ENCODE results near the gene TBC1D25. TPM values are rescaled to one million over a fixed set of nuclear protein-coding genes. Genes with fewer than 3 reads are reported as not detected.

The TBC1D25 gene, protein sequence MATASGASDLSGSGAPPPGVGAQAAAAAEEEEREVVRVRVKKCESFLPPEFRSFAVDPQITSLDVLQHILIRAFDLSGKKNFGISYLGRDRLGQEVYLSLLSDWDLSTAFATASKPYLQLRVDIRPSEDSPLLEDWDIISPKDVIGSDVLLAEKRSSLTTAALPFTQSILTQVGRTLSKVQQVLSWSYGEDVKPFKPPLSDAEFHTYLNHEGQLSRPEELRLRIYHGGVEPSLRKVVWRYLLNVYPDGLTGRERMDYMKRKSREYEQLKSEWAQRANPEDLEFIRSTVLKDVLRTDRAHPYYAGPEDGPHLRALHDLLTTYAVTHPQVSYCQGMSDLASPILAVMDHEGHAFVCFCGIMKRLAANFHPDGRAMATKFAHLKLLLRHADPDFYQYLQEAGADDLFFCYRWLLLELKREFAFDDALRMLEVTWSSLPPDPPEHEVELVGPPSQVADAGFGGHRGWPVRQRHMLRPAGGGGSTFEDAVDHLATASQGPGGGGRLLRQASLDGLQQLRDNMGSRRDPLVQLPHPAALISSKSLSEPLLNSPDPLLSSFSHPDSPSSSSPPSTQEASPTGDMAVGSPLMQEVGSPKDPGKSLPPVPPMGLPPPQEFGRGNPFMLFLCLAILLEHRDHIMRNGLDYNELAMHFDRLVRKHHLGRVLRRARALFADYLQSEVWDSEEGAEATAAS
- 6.1 and 11.9 TPM in 2 replicates for total RNA-seq

DNA sequence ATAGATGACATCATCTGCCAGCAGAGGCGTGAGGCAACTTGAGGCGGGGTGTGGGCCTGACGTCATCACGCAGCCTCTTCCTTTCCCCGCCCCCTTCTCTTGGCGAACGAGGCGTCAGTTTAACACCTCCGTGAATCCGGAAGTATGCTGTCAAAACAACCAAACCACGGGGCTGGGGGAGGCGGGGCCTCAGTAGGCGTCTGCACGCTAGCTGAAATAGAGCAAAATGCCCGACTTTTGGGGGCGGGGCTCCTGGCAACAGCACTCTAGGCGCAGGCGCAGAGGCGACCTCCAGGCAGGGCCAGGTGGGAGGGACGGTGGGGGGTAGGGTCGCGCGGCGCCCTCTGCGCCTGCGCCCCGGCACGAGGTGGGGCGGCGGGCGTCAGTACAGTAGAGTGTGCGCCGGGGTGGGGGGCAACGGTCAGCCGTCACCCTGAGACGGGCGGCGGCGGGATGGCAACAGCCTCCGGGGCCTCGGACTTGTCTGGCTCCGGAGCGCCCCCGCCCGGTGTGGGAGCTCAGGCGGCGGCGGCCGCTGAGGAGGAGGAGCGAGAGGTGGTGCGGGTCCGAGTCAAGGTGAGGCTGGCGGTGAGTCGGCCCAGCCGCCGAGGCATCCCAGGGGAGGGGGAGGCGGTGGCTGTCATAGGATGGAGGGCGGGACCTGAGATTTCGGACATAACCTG is at the start of gene TBC1D25:
TSS of gene TBC1D25 (plus strand) at position 370 of the 683 bp plus-strand sequence. CDS start at position 454, 84 bp downstream.
- peak; percentile 93 for DNase-seq (ENCODE audit: low read depth)

DNA sequence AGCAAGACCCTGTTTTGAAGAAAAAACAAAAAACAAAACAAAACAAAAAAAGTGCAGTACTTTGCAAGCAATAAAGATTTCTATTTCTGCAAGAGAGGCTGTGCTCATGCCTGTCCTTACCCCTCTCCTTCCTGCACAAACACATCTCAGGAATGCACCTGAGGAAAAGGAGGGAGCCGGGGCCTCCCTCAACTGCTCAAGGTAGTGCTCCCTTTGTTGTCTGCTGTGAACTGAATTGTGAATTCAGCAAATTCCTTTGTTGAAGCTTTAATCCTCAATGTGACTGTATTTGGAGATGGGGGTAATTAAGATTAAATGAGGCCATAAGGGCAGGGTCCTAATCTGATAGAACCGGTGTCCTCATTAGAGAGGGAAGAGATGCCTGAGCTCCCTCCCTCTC is 49.6 kb upstream of the TBC1D25 start:
- DNase-seq (ENCODE audit: low read depth): no peak

DNA sequence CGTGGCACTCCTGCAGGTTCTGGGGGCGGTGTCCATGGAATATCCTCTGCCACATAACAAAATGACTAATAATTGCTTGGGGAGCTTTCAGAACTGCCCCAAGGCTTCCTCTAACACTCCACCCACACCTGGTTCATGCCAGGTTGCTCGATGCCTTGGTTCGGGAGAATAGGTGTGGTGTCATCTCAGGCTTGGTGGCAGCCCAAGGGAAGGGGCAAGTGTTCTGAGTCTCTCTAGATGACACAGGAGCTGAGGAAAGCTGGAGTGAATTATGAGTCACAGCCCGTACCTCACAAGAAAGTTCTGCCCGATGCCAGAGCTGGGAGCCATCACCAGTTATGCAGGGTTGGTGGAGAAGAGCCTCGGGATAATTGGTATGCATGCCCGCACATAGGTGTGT is 48.9 kb upstream of the TBC1D25 start:
- DNase-seq (ENCODE audit: low read depth): peak; percentile 36

DNA sequence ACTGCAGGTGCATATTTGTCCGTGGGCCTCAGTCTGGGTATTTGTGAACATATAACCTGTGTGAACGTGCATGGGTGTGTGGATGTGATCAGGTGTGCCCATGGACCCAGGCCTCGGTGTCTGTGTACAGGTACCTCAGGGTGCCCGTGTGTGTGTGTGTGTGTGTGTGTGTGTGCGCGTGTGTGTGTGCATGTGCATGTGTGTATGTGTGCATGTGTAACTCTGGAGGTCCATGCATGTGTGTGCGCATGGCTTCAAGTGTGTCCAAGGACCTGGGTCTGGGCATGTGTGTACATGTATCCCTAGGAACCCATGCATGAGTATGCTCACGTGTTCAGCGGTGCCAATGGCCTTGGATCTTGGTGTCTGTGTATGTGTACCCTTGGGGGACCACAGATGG is 47.7 kb upstream of the TBC1D25 start:
- DNase-seq (ENCODE audit: low read depth): no peak

DNA sequence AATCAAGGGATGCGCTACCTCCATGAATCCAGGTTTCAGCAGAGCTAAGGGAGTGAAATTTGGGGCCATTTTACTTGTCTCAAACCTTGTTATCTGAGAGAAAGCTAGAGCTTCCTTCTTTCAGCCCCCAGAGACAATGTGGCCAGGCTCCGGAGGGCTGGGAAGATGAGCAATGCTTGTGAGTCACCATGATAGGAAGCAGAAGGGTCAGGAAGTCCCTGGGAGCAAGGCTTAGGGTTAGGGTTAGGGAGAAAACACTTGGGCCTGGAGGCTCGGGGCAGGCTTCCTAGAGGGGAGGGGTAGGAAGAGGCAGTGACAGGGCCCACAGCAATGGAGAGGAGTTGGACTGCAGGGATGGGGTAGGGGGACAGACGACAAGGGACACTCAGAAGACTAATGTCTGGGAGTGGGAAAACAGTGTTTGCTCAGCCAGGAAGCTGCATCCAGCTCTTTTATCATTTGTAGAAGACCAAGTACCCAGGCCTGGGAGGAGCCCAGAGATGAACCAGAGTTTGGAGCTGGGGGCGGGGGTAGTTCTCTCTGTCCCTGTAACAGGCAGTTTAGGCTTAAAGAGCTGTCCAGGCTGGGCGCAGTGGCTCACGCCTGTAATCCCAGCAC is 47.1 kb upstream of the TBC1D25 start:
- DNase-seq (ENCODE audit: low read depth): no peak

DNA sequence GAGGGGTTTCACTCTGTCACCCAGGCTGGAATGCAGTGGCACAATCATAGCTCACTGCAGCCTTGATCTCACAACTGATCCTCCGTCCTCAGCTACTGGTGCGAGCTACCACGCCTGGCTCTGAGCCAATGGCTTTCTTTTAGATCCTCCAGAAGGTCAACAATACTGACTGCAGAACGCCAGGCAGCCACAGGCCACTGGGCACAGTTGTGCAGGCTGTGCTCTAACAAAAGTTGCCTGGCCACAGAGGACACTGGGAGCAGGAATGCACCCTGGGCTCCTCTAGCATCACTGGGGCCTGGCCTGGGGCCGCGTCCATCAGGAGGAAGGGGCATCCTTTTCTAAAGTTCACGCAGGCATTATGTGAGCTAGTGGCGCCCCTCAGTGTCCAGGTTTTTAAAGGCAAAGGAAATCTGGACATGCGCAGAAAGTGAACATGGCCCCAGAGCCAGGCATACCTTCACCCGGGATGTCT is 45.6 kb upstream of the TBC1D25 start:
- peak; percentile 44 for DNase-seq (ENCODE audit: low read depth)

DNA sequence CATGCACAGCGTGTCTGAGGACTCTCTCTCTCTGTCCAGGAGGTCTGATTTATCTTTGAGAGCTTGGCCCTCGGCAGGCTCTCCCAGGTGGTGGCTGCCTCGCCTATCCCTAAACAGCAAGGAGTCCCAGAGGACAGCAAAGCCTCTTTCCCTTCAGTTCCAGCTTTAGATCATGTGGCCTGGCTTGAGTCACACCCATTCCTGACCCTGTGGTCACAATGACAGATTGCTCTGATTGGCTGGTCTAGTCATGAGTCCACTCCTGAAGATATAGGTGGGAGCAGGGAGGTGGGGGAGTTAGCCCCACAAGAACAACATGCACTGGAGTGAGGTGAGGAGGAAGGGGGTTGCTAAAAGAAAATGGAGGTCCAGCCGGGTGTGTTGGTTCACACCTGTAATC is 42.9 kb upstream of the TBC1D25 start:
- DNase-seq (ENCODE audit: low read depth): no peak

DNA sequence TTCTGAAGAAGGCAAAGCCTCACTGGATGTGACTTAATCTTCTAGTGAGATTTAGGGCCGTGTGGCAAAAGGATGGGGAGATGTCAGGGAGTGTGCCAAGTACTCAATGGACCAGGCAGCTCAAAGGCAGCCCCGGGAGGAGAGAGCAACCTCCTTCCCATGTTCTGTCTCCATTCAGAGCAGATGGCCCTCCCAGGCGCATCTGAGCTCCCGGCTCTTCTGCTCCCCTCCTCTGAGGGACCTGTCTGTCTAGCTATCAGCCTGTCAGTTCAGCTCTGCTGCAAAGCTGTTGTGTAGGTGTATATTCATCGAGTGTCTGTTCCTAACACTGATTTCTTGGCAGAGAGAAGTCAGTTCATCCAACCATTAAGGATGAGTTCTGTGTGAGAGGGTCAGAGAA is 41.6 kb upstream of the TBC1D25 start:
- DNase-seq (ENCODE audit: low read depth): no peak

DNA sequence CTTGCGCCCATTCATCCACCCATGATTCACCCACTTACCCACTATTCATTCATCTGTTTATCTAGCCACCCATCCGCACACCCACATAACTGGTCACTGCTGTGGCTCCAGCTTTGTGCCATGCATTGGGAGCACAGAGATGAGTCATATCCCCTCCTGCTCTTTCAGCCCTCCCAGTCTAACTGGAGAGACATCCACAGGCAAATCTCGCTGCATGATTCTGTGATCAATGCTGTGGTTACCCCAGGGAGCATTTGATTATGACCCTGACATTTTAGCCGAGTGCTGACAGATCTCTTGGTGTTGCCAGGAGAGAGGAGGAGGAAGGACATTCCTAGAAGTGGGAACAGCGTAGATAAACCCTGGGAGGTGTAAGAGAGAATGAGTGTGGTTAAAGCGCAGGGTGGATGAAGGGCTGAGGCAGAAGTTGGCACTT is 41.1 kb upstream of the TBC1D25 start:
- DNase-seq (ENCODE audit: low read depth): peak; percentile 93

DNA sequence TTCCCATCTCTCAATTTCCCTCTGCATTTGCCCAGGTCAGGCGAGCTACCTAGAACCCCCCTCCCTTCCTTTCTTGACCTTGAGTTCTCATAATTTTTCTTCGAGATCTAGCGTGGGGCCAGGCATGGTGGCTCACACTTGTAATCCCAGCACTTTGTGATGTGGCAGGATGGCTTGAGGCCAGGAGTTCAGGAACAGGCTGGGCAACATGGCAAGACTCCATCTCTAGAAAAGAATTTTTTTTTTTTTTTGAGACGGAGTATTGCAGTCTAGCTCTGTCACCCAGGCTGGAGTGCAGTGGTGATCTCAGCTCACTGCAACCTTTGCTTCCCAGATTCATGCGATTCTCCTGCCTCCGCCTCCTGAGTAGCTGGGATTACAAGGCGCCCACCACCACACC is 35.3 kb upstream of the TBC1D25 start:
- no peak for DNase-seq (ENCODE audit: low read depth)

DNA sequence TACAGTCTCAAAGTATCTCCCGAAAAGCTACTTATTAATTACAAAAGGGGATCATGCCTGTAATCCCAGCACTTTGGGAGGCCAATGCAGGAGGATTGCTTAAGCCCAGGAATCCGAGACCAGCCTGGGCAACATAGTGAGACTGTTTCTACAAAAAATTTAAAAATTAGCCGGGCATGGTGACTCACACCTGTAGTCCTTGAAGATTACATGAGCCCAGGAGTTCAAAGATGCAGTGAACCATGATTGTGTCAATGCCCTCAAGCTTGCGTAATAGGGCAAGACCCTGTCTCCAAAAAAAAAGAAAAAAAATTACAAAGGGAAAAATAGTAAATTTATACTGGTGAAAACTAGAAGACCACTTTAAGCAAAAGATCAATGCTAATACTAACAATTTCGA is 34.0 kb upstream of the TBC1D25 start:
- peak; percentile 69 for DNase-seq (ENCODE audit: low read depth)

DNA sequence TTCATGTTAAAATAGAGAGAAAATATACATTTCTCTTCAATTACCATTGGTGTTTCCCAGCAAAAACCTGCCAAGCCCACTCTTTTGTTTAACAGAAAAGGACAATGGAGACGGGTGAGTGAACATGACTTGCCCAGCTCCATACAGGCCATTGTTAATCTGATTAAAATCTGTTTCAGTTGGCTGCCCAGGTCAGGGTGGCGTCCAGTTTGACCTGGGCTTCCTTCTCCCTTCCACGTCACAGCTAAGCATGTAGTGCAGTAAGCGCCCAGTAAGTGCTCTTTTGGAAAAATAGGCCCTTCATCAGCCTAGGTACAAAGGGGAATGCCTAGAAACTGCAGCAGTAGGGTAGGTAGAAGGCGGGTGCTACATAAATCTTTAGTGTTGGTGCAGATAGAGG is 32.3 kb upstream of the TBC1D25 start:
- no peak for DNase-seq (ENCODE audit: low read depth)

DNA sequence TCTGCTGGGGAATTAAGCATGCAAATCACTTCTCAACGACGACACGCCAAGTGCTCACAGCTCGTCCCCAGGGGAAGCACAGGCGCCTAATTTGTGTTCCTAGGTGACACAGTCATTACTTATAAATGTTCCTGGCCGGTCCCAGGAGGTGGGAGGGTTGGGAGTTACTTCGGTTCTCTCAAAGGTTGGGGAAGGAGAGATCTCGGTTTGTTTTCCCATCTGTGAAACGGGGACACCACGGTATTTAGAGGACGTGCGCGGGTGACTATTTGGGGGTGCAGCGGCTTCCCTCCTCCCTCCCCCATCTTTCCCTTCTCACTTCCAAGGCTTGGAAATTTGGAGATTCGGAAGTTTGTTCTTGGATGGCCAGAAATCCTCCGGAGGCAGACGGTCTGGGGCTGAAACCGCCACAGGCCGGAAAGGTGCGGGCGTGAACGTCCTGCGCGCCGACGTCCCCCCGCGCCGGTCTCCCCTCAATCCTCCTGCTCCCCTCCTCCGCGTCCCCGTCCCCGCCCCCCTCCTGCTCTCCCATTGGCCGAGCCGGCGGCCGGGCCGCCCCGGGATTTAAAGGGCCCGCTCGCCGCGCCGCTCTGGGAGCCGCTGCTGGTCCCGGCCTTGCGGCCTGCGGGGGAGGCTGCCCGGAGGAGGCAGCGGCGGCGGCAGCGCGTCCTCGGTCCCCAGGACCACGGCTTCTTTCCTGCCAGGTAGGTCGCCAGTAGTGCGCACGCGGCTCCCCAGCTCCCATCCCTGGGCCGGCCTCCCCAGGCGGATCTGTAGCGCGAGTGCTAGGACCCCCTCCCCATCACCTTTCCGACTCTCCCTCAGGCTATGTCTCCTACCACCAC is 30.9 kb upstream of the TBC1D25 start, which contains the start of gene PORCN:
TSS of gene PORCN (plus strand) at position 593 of the 845 bp plus-strand sequence. CDS start 829 bp downstream, outside the sequence.
- peak; percentile 31 for DNase-seq (ENCODE audit: low read depth)

DNA sequence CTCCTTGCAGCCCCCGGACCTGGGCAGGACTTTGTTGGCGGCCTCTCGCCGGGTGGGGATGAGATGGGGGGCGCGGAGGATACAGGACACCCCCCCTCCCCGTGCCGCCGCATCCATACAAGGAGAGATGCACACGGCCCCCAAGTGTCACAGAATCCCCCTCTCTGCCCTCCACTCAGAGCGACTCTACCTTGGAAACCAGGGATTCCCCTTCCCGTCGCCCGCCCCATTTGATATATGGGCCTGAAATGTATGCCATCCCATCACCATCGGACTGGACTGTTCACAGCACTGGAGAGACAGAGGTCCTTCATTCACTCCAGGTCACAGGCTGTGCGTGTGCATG is 30.3 kb upstream of the TBC1D25 start:
- no peak for DNase-seq (ENCODE audit: low read depth)

DNA sequence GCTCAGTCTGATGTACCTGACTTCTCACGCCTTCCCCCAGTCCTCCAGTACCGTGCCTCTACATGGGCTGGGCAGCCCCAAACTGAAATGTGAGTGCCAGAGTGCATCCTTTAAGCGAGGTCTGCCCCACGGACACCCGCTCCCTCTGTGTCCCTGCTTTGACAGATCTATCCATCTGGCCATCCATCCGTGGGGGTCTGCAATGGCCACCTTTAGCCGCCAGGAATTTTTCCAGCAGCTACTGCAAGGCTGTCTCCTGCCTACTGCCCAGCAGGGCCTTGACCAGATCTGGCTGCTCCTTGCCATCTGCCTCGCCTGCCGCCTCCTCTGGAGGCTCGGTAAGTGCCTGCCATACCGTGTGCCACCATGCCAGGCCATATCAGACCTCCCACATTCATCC is 29.9 kb upstream of the TBC1D25 start:
- DNase-seq (ENCODE audit: low read depth): no peak

DNA sequence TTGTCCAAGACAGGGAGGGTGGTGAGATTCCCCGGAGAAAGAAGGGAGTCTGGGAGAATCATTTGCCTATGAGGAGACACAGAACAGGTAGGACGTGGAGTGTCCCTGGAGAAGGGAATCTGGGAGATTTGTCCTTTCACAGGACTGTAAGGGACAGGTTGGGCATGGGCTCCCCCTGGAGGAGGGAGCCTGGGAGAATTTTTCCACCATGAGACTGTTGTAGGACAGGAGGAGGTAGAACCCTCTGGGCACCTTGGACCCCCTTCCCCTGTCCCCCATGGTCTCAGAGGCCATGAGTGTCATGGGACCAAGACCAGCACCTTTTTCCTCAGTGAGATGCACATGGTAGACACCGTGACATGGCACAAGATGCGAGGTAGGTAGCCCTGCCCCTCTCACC is 28.0 kb upstream of the TBC1D25 start:
- DNase-seq (ENCODE audit: low read depth): no peak

DNA sequence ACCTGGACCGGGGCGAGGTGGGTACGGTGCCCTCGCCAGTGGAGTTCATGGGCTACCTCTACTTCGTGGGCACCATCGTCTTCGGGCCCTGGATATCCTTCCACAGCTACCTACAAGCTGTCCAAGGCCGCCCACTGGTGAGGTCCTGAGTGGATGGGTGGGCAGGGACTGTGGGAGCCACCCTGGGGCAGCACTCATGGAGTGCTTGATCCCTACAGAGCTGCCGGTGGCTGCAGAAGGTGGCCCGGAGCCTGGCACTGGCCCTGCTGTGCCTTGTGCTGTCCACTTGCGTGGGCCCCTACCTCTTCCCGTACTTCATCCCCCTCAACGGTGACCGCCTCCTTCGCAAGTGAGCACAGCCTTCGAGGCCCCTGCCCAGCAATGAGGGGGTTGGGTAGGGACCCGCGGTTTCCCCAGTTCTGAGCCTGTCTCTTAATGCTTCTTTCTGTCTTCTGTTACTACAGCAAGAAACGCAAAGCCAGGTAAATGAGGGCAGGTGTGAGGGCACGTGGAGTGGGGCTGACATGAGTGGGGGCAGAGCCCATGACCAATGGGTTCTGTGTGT is 27.1 kb upstream of the TBC1D25 start:
- no peak for DNase-seq (ENCODE audit: low read depth)

DNA sequence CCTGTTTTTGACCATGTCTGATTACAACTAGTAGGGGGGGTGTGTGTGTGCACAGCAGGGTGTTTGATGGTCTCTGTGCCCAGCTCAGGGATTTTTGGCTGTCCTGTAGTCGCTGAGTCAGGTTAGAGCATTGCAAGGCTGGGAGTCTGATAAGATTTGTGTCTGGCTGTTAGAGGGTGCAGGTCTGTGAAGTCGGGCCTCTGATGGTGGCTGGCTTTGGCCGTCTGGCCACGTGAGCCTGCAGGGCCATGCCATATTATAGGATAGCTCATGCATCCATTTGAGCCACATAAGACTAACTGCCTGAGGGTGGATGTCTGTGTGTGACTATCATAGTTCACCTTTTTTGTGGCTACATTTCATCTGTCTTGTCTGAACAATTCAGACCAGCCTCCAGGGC is 25.8 kb upstream of the TBC1D25 start:
- DNase-seq (ENCODE audit: low read depth): no peak

DNA sequence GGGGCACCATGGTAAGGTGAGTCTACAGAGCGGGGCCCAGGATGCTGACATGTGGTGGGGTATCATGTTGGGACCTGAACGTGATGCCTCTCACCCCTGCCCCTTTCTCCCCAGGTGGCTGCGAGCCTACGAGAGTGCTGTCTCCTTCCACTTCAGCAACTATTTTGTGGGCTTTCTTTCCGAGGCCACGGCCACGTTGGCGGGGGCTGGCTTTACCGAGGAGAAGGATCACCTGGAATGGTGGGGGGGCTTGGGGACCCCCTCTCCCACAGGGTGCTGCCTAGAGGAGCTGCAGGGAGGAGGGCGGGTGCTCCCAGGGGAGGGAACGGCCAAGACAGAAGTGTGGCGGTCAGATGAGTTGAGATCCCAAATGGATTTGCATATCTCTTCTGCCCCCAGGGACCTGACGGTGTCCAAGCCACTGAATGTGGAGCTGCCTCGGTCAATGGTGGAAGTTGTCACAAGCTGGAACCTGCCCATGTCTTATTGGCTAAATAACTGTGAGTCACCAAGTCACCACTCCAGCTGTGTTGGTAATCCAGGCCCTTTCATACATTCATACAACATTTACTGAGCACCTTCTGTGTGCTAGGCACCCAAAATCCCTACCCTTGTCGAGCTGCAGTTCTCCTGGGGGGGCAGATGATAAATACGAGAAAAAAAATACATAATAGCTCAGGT is 25.2 kb upstream of the TBC1D25 start:
- no peak for DNase-seq (ENCODE audit: low read depth)

DNA sequence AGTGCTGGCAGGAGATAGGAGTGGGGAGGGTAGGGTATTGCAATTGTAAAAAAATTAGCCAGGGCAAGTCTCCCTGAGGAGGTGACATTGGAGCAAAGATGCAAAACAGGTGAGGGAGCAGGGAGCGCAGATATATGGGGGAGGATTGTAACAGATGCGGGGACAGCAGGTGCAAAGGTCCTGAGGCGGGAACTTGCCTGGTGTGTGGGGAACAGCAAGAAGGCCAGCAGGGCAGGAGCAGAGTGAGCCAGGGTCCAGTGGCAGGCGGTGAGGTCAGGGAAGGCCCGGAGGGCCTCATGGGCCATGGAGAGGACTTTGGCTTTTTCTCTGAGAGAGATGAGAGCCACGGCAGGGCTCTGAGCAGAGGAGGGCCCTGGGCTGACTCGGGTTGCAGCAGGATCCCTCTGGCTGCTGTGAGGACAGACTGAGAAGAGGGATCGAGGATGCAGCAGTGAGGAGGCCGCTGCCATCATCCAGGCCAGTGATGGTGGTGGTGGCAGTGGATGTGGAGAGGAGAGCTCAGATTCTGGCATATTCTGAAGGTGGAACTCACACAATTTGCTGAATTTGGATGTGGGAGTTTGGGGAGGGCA is 24.6 kb upstream of the TBC1D25 start:
- DNase-seq (ENCODE audit: low read depth): no peak
